Stimulated activated CD4-positive, alpha-beta T cell treated with anti-CD3 and anti-CD28 coated beads, Interleukin-12 subunit alpha, Interleukin-12 subunit beta, amount 100 ng/mL, for 48 hours (primary cell): ENCODE measurements around the gene H3-3A.

Experiments used
- DNase-seq, 3 donors: peaks; one replicate each; pipeline ENCODE4 v3.0.0-alpha.2; 2020; ENCODE audit warnings: low read depth in 2 of 3, low spot score in 1 of 3

Gene H3-3A

DNA sequence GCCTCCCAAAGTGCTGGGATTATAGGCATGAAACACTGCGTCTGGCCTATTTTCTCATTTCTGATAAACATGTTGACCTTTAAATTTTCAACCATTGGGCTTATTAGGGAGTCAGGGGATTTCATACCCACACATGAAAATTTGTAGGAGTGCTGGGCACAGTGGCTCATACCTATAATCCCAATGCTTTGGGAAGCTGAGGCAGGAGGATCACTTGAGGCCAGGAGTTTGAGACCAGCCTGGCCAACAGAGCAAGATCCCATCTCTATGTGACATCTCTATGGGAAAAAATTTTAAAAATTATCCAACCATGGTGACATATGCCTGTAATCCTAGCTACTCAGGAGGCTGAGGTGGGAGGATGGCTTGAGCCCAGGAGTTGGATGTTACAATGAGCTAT, 10.5 kb upstream of the H3-3A start:
- no peak for DNase-seq

DNA sequence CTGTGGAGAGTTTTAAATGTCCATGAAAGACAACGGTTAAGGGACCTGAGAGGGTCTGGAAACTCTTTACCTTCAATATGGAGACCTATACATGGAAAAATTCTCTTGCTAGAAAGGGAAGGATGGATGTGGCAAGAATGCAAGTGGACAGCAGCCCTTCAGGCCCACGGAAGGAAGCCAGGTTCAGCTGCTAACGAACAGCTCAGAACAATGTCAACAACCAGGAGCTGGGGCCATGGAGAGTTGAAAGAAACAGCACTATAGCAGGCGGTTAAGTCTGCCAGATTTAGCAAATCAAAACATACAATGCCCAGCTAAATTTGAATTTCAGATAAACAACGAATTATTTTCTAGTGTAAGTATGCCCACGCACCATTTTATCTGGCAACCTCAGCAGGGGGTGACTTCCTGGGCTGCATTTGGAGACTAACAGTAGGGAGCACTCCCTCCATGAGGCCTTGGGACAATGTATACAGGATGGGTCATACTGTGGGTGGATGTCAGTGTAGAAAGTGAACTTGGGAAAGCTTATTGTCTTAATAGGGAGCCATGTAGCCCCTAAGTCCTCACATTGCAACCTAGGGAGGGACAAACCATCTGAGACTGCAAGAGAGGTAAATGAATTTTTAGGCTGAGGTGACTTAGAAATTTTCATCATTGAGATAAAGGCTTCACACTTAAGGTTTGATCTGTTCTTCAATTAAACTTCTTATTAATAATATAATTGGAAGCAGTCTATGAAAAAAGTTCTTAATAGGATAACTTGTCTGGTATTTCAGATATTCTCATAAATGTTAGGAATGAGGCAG, 7.8 kb upstream of the H3-3A start:
- no peak for DNase-seq

DNA sequence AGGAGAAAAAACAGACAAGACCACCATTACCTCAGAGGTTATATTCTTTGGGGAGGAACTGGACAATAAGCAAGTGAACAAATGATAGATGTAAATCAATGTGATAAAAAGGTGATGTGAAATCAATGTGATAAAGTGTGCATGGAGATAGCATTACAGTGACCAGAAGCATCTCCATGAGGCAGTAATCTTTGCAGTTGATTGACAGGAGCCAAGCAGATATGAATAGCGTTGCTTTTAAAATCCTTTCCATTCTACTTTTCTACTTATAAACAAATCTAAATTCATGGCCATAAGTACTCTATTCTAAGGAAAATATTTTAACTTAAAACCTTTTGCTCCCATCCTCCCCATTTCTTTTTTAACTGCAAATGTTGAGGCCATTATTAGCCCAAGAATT, 2.8 kb upstream of the H3-3A start:
- DNase-seq: no peak

GRCh38 chr1:226060427-226060826, 2.1 kb upstream of the H3-3A start:
- DNase-seq: no peak

- no peak for DNase-seq
Observed at GRCh38 chr1:226061068-226061840, 1.3 kb upstream of the H3-3A start.

- peak in 1 of 3 donors; percentile 54 for DNase-seq
Observed at GRCh38 chr1:226061841-226062557, 517 bp upstream of the H3-3A start.

- no peak for DNase-seq
Observed at GRCh38 chr1:226063224-226063976, 884 bp downstream of the H3-3A start.

DNA sequence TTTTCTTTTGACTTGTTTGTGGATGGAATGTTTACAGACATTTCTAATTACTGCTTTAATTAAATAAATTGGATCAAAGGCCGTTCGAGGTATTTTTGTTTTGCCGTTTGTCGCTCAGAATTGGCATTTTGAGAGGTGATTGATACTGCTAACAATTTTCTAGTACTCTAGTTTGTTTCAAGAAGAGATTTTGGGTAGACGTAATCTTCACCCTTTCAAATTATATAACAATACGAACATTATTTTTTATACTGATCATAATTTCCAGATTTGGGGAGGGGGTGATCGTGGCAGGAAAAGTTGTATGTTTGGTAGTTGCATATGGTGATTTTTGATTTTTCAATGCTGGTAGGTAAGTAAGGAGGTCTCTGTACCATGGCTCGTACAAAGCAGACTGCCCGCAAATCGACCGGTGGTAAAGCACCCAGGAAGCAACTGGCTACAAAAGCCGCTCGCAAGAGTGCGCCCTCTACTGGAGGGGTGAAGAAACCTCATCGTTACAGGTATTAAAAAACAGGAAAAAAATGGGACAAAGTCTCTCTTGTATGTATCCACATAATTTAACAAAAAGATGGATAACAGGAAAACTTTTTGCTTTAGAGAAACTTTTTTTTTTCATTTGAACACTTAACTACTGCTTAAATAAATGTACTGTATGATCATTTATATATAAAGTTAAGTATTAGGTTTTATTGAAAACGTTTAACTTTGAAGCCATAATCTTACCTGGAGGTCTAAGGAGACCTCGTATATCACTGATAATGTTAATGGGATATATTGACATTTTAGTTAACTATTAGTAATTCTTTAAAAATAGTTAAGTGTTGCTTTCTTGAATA, 1.7 kb downstream of the H3-3A start:
- no peak for DNase-seq

- no peak for DNase-seq
Observed at GRCh38 chr1:226064816-226065248, 2.3 kb downstream of the H3-3A start.

DNA sequence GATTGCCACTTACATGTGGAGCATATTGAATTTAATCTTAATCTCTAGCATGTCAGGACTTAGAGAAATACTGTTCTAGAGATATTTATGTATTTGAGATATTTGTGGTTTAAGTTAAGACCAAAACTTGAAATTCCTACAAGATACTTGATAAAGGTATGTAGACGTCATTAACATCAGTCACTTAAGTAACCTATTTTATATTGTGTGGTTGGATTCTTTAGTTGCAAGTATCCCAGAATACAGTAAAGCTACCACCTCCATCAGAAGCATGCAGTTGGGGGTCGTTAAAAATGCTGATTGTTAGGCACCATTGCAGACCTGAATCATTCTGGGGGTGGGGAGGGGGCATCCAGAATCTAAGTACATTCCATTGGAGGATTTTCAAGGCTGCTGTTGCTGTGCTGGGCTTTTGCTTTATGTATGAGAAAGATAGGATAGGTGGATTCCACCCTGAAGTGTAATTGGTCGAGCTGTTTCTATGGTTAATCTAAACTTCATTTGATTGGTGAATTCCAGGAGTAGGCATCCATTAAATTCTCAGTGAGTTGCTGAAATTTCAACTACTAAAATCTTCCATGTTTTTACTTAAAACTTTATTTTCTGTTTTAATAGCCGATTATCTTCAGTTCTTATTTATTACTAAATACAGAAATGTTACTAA, 4.0 kb downstream of the H3-3A start:
- DNase-seq: no peak

GRCh38 chr1:226069811-226070489, 7.4 kb downstream of the H3-3A start:
- no peak for DNase-seq

GRCh38 chr1:226072347-226072746, 9.8 kb downstream of the H3-3A start:
- DNase-seq: no peak

DNA sequence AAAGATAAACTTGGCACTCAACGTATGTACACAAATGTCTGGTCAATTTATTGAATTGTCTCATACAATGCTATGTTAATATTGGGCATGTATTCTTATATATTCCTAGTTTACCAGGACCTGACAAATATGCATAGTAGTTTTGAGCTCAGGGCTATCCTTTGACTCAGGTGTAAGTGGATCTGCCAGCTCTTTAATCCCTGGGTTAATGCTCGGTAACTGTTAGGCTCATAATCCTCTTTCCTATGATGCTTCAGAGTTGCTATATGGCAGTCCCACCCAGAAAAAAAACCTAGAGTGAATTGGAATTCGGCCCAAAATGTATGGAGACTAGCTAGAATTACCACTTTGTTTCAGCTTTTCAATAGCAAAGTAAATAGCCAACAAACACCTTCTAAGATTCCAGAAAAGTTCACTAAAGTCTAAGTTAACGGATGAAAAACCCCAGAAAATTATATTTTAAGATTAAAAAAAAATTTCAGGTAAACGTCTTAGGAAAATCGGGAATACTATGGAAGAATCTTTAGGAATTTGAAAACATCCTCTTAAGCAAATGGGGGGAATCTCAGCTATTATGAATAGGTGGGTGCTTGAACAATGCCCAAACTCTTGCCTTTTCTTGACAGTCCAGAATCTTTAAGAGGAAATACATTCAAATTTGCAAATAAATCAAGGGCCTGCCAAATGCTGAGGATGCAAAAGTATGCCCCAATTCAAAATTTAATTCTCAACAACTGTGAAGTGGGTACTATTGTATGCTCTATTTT, 10.9 kb downstream of the H3-3A start:
- DNase-seq: no peak

GRCh38 chr1:226074046-226074445, 11.5 kb downstream of the H3-3A start:
- no peak for DNase-seq

DNA sequence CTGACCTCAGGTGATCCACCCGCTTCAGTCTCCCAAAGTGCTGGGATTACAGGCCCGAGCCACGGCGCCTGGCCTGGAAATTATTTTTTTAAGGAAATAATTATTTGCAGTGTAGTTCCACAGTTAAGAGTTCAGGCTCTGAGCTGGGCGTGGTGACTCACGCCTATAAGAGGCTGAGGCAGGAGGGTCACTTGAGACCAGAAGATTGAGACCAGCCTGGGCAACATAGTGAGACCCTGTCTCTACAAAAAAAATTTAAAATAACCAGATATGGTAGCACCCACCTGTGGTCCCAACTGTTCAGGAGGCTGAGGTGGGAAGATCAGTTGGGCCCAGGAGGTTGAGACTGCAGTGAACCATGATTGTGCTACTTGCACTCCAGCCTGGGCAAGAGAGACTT, 13.9 kb downstream of the H3-3A start:
- no peak for DNase-seq

DNA sequence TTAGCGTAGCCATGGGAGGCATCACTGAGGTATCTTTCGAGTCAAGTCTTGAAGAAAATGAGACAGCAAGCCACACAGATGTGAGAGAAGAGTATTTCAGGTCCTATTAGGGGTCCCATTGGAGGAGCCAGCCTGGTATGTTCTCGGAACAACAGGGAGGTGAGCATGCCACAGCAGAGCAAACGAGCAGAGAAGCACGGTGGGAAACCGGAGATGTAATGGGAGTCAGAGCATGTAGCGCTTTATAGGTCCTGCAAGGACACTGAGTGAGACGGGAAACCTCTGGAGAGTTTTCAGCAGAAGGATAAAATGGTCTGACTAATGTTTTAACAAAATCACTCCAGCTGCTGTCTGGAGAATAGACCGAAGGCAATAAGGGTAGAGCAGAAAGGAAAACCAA, 15.9 kb downstream of the H3-3A start:
- no peak for DNase-seq

DNA sequence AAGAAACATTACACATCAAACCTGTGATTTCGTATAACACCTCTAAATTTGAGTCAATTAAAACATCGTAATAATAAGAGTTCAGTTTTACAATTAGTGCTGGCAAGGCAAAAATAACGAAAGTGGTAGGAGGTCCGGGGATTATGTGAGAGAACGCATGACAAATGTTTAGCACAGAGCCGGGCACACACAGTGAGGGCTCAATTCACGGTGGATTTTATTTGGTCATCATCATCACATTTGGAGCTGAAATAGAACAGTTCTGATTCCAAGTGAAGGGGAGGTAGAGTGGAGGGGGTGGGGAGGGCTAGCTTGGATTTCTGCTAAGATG, 20.0 kb downstream of the H3-3A start:
- no peak for DNase-seq

DNA sequence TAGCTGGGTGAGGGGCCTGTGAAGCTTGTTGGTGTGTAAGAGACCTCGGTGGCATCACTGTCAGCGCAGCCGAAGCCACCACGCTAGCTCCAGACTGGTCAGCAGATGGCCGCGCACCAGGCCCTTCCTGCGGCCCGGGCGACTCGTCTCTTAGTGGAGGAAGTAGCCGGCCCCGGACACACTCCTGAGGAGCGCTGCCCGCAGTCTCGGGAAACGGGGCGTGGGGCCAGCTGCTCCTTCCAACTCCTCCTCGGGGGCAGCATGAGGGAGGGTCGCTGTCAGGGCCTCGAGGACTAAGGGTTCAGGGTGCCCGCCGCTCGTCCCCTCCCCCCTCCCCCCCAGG, 20.4 kb downstream of the H3-3A start:
- DNase-seq: no peak
